Stimulated activated CD8-positive, alpha-beta memory T cell treated with anti-CD3 and anti-CD28 coated beads, Interleukin-2, amount 100 ng/mL, for 48 hours (primary cell): ENCODE results near the gene CCDC13.

Experiments
- DNase-seq, 2 donors: peaks; one replicate each; pipeline ENCODE4 v3.0.0-alpha.2; 2020; ENCODE audit warnings: low read depth in 2 of 2

Gene CCDC13

GRCh38 chr3:42753757-42754156, 19.3 kb downstream of the CCDC13 start:
- no peak for DNase-seq

- no peak for DNase-seq
Measured at GRCh38 chr3:42752961-42753360, 20.1 kb downstream of the CCDC13 start.

GRCh38 chr3:42752441-42752840, 20.6 kb downstream of the CCDC13 start:
- no peak for DNase-seq

- DNase-seq: no peak
Measured at GRCh38 chr3:42751609-42752008, 21.4 kb downstream of the CCDC13 start.

- no peak for DNase-seq
Measured at GRCh38 chr3:42750834-42751233, 22.2 kb downstream of the CCDC13 start.

GRCh38 chr3:42749753-42750231, 23.3 kb downstream of the CCDC13 start:
- no peak for DNase-seq

- no peak for DNase-seq
Measured at GRCh38 chr3:42749025-42749752, 23.9 kb downstream of the CCDC13 start.

- DNase-seq: no peak
Measured at GRCh38 chr3:42747581-42747980, 25.5 kb downstream of the CCDC13 start.

- no peak for DNase-seq
Measured at GRCh38 chr3:42746455-42747450, 26.3 kb downstream of the CCDC13 start.

GRCh38 chr3:42745776-42746454, 27.1 kb downstream of the CCDC13 start:
- DNase-seq: no peak

- DNase-seq: no peak
Measured at GRCh38 chr3:42745291-42745745, 27.7 kb downstream of the CCDC13 start.

GRCh38 chr3:42743204-42743995, 29.7 kb downstream of the CCDC13 start:
- DNase-seq: no peak

- no peak for DNase-seq
Measured at GRCh38 chr3:42742688-42743087, 30.4 kb downstream of the CCDC13 start.

- no peak for DNase-seq
Measured at GRCh38 chr3:42742259-42742658, 30.8 kb downstream of the CCDC13 start.

- no peak for DNase-seq
Measured at GRCh38 chr3:42741796-42742195, 31.3 kb downstream of the CCDC13 start.

- no peak for DNase-seq
Measured at GRCh38 chr3:42739401-42740158, 33.5 kb downstream of the CCDC13 start.

GRCh38 chr3:42736531-42736930, 36.5 kb downstream of the CCDC13 start:
- DNase-seq: no peak

- no peak for DNase-seq
Measured at GRCh38 chr3:42736081-42736480, 37.0 kb downstream of the CCDC13 start.

- no peak for DNase-seq
Measured at GRCh38 chr3:42735615-42736014, 37.4 kb downstream of the CCDC13 start.

GRCh38 chr3:42735019-42735418, 38.0 kb downstream of the CCDC13 start:
- no peak for DNase-seq
